ENCODE results near the gene ATF7. TPM values are rescaled to one million over a fixed set of nuclear protein-coding genes. Genes with fewer than 3 reads are reported as not detected.
"Not testable (repeated sequence)": the region's sequence is repeated elsewhere in the genome, so short reads cannot be mapped to it uniquely, and the experiment has no call there.

The ATF7 gene
- total and polyA plus RNA-seq, 2 of the 4 experiments (the other 2 are of a cell fraction) = 7.0 to 16.3 TPM

DNA sequence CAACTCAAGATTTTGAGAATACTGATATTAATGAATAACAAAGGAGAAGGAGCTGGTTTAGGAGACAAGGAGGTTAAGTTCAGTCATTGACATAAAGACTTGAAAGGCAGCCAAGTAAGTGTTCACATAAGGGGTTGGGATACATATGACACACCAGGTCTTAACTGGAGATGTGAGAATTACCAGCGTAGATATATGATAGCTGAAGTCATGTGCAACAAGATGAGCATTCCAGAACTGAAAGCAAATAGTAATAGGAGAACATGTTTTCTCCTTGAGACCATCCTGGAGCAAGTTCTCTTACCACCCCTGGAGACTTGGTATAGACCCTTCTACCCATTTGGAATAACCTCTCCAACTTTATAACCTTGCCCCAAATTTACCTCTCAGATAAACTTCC, 75.6 kb downstream of the ATF7 start:
- H3K27ac ChIP-seq (ENCODE audit: insufficient read depth, low read length) = no peak overlapping the region
- intact Hi-C loops (cut with micrococcal nuclease) = no loop called here
- ATAC-seq (ENCODE audit: low read depth) = peak; percentile 42; the same call in 1 of the 2 replicates

DNA sequence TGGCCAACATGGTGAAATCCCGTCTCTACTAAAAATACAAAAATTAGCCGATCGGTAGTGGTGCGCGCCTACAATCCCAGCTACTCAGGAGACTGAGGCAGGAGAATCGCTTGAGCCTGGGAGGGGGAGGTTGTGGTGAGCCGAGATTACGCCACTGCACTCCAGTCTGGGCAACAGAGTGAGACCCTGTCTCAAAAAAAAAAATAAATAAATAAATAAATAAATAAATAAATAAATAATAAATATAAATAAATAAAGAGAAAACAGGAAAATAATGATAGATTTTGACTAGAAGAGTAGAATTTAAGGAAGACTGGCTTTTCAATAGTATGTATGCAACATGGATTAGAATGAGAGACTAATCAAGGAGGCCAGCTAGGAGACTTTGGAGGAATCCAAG, 76.1 kb downstream of the ATF7 start:
- H2BK5ac ChIP-seq (ENCODE audit: low read depth, low read length, poor library complexity, severe bottlenecking); H4K8ac ChIP-seq (ENCODE audit: low read depth in 2 of 2, low read length in 2 of 2); H2BK20ac ChIP-seq (ENCODE audit: low read depth, low read length); H4K20me1 ChIP-seq (ENCODE audit: insufficient read depth, low read length); H3K27me3 ChIP-seq (ENCODE audit: control insufficient read depth, insufficient read depth, low read length); H3K79me1 ChIP-seq (ENCODE audit: low read depth in 1 of 2, low read length in 2 of 2); H3K18ac ChIP-seq (ENCODE audit: low read depth, low read length); intact Hi-C loops (cut with micrococcal nuclease); H3K4me2 ChIP-seq (ENCODE audit: low read depth, low read length); H2BK120ac ChIP-seq (ENCODE audit: low read depth, low read length); BruUV-seq (replicated peaks); H3K27ac ChIP-seq (ENCODE audit: insufficient read depth, low read length); in situ Hi-C loops (cut with MboI; ENCODE audit: low sequenced_read_pairs); H3K4ac ChIP-seq (ENCODE audit: low read depth, low read length); H3K9ac ChIP-seq (ENCODE audit: low read depth, low read length); H3K4me3 ChIP-seq (ENCODE audit: insufficient read depth, low read depth, low read length); H3K4me1 ChIP-seq (ENCODE audit: control insufficient read depth, insufficient read depth, low read length); H2AFZ ChIP-seq (replicated peaks; ENCODE audit: low read length, poor library complexity); H3K23ac ChIP-seq (ENCODE audit: low read depth, low read length); H3K9me3 ChIP-seq (ENCODE audit: control insufficient read depth, insufficient read depth, low read length); H3K9me1 ChIP-seq (ENCODE audit: insufficient read depth, low read length); dilution Hi-C loops (cut with HindIII; ENCODE audit: low sequenced_read_pairs, unreplicated experiment); H4K91ac ChIP-seq (ENCODE audit: insufficient read depth, low read depth, low read length); ATAC-seq (ENCODE audit: low read depth); H2AK5ac ChIP-seq (ENCODE audit: low read depth, low read length); H2BK15ac ChIP-seq (ENCODE audit: low read depth, low read length); DNase-seq; POLR2A ChIA-PET (ENCODE audit: unreplicated experiment); H3K14ac ChIP-seq (replicated peaks; ENCODE audit: low read depth, low read length); CTCF ChIA-PET; H4K5ac ChIP-seq (ENCODE audit: low read depth, low read length); H3K56ac ChIP-seq (ENCODE audit: extremely low read depth, insufficient read depth, low read length); H2AK9ac ChIP-seq (replicated peaks; ENCODE audit: low read depth, low read length, poor library complexity): not testable (repeated sequence)
- WGBS, 2 experiments (ENCODE audit: extremely low coverage in 2 of 2, insufficient read length in 1 of 2) = no CpG with 5 or more reads among the region's 8 CpGs
- H3K36me3 ChIP-seq (ENCODE audit: control insufficient read depth, insufficient read depth, low read length) = peaks cover 22% of the 10 kb centered on the region

More for the DNA sequence above, 75.6 kb downstream of the ATF7 start:
- H2AK5ac ChIP-seq (ENCODE audit: low read depth, low read length) = no peak overlapping the region
- H2BK120ac ChIP-seq (ENCODE audit: low read depth, low read length) = no peak overlapping the region
- H3K14ac ChIP-seq (replicated peaks; ENCODE audit: low read depth, low read length) = no peak overlapping the region
- H3K4me1 ChIP-seq (ENCODE audit: control insufficient read depth, insufficient read depth, low read length) = no peaks in the 10 kb centered on the region
- H2AK9ac ChIP-seq (replicated peaks; ENCODE audit: low read depth, low read length, poor library complexity) = no peak overlapping the region
- no peaks in the 10 kb centered on the region for H3K9me3 ChIP-seq (ENCODE audit: control insufficient read depth, insufficient read depth, low read length)
- H3K23ac ChIP-seq (ENCODE audit: low read depth, low read length) = no peak overlapping the region
- no peak overlapping the region for H3K4me3 ChIP-seq (ENCODE audit: insufficient read depth, low read depth, low read length)
- H3K79me1 ChIP-seq (ENCODE audit: low read depth in 1 of 2, low read length in 2 of 2) = peaks cover 0 to 4% of the 10 kb centered on the region in 2 experiments; a peak in 3 of 4 replicates
- H3K56ac ChIP-seq (ENCODE audit: extremely low read depth, insufficient read depth, low read length) = no peak overlapping the region
- ChIA-PET CTCF (no interaction called here), POLR2A (ENCODE audit: unreplicated experiment) (no interaction called here)
- WGBS, 2 experiments (ENCODE audit: extremely low coverage in 2 of 2, insufficient read length in 1 of 2) = no CpG with 5 or more reads among the region's 1 CpG
- no peaks in the 10 kb centered on the region for H3K27me3 ChIP-seq (ENCODE audit: control insufficient read depth, insufficient read depth, low read length)
- TF ChIP-seq MXI1 (IDR thresholded peaks at IDR 0.05; ENCODE audit: borderline replicate concordance, low read depth, low read length) (no peak), SMC3 (IDR thresholded peaks at IDR 0.05; ENCODE audit: low read depth, low read length) (no peak), CEBPB (IDR thresholded peaks at IDR 0.05; ENCODE audit: low read depth, low read length) (no peak), POLR2A (IDR thresholded peaks at IDR 0.05; ENCODE audit: low read depth, low read length) (no peak), MAFK (IDR thresholded peaks at IDR 0.05; ENCODE audit: low read depth, low read length) (no peak), MAZ (IDR thresholded peaks at IDR 0.05; ENCODE audit: borderline replicate concordance, low read depth, low read length) (no peak), RFX5 (IDR thresholded peaks at IDR 0.05; ENCODE audit: low read depth, low read length) (no peak), RAD21 (IDR thresholded peaks at IDR 0.05; ENCODE audit: low read length) (no peak), CHD1 (IDR thresholded peaks at IDR 0.05; ENCODE audit: low read depth, low read length) (no peak)
- TF ChIP-seq, protein P1, sequence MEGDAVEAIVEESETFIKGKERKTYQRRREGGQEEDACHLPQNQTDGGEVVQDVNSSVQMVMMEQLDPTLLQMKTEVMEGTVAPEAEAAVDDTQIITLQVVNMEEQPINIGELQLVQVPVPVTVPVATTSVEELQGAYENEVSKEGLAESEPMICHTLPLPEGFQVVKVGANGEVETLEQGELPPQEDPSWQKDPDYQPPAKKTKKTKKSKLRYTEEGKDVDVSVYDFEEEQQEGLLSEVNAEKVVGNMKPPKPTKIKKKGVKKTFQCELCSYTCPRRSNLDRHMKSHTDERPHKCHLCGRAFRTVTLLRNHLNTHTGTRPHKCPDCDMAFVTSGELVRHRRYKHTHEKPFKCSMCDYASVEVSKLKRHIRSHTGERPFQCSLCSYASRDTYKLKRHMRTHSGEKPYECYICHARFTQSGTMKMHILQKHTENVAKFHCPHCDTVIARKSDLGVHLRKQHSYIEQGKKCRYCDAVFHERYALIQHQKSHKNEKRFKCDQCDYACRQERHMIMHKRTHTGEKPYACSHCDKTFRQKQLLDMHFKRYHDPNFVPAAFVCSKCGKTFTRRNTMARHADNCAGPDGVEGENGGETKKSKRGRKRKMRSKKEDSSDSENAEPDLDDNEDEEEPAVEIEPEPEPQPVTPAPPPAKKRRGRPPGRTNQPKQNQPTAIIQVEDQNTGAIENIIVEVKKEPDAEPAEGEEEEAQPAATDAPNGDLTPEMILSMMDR (conservative IDR thresholded peaks at IDR 0.05; ENCODE audit: low read depth, low read length) = no peak
- H2BK5ac ChIP-seq (ENCODE audit: low read depth, low read length, poor library complexity, severe bottlenecking) = no peak overlapping the region
- BruUV-seq (replicated peaks) = no TSS peak
- H3K9ac ChIP-seq (ENCODE audit: low read depth, low read length) = no peak overlapping the region
- H4K91ac ChIP-seq (ENCODE audit: insufficient read depth, low read depth, low read length) = no peak overlapping the region
- no peak overlapping the region for H2BK20ac ChIP-seq (ENCODE audit: low read depth, low read length)
- peaks cover 5% of the 10 kb centered on the region; the same call in 1 of the 2 replicates for H4K20me1 ChIP-seq (ENCODE audit: insufficient read depth, low read length)
- in situ Hi-C loops (cut with MboI; ENCODE audit: low sequenced_read_pairs) (no loop called here), dilution Hi-C loops (cut with HindIII; ENCODE audit: low sequenced_read_pairs, unreplicated experiment) (no loop called here)
- H4K5ac ChIP-seq (ENCODE audit: low read depth, low read length) = no peak overlapping the region
- peaks cover 22% of the 10 kb centered on the region for H3K36me3 ChIP-seq (ENCODE audit: control insufficient read depth, insufficient read depth, low read length)
- H3K18ac ChIP-seq (ENCODE audit: low read depth, low read length) = no peak overlapping the region
- no peak overlapping the region for H3K4ac ChIP-seq (ENCODE audit: low read depth, low read length)
- H4K8ac ChIP-seq (ENCODE audit: low read depth in 2 of 2, low read length in 2 of 2) = no peak overlapping the region
- no peak overlapping the region for H2BK15ac ChIP-seq (ENCODE audit: low read depth, low read length)
- peak; percentile 78 for DNase-seq
- no peaks in the 10 kb centered on the region for H3K9me1 ChIP-seq (ENCODE audit: insufficient read depth, low read length)
- no peak overlapping the region for H3K4me2 ChIP-seq (ENCODE audit: low read depth, low read length)
- no peak overlapping the region for H2AFZ ChIP-seq (replicated peaks; ENCODE audit: low read length, poor library complexity)

Measured in IMR-90 (cell line).